GM12878 (cell line): ENCODE measurements around the gene MRPL34. TPM values are rescaled to one million over a fixed set of nuclear protein-coding genes. Genes with fewer than 3 reads are reported as not detected.

Source experiments
- CBX3 ChIP-seq: fragments of 200-600 bp; sonication (generic); IDR thresholded peaks from 2 replicates; pipeline ENCODE4 v1.6.1; 2016; ENCODE audit warnings: low read depth, borderline replicate concordance
- CBX5 ChIP-seq: sonication (generic); IDR thresholded peaks from 2 replicates; pipeline ENCODE4 v1.6.1; 2016; ENCODE audit warnings: low read depth, moderate library complexity, mild to moderate bottlenecking, inconsistent platforms
- EGR1 ChIP-seq, 2 experiments: IDR thresholded peaks; 1 replicate in 1 of 2; 2 replicates in 1 of 2; pipeline ENCODE4 v1.6.1; 2011 to 2012; ENCODE audit warnings: low read depth in 2 of 2, low read length in 2 of 2, borderline replicate concordance in 1 of 2, mild to moderate bottlenecking in 1 of 2, moderate library complexity in 1 of 2
- GATAD2B ChIP-seq: fragments of 450-650 bp; conservative IDR thresholded peaks from 2 replicates; pipeline ENCODE4 v1.6.1; 2017; ENCODE audit warnings: low read depth, mild to moderate bottlenecking, moderate library complexity
- IKZF1 ChIP-seq: fragments of 450-650 bp; conservative IDR thresholded peaks from 2 replicates; pipeline ENCODE4 v1.6.1; 2017; ENCODE audit warnings: antibody characterized with exemption, mild to moderate bottlenecking
- JUNB ChIP-seq: IDR thresholded peaks from 2 replicates; pipeline ENCODE4 v1.6.1; 2016; ENCODE audit warnings: antibody characterized with exemption, mild to moderate bottlenecking
- MTA2 ChIP-seq: fragments of 450-650 bp; IDR thresholded peaks from 2 replicates; pipeline ENCODE4 v1.6.1; 2016; ENCODE audit warnings: low read depth, mild to moderate bottlenecking, moderate library complexity
- MYC ChIP-seq: IDR thresholded peaks from 2 replicates; pipeline ENCODE4 v1.6.1; 2011; ENCODE audit warnings: mild to moderate bottlenecking, low read length, moderate library complexity, inconsistent platforms; ENCODE audit not compliant: insufficient read depth, insufficient replicate concordance, insufficient read length, severe bottlenecking
- NBN ChIP-seq: fragments of 450-650 bp; IDR thresholded peaks from 2 replicates; pipeline ENCODE4 v1.6.1; 2016
- SIX5 ChIP-seq: IDR thresholded peaks from 2 replicates; pipeline ENCODE4 v1.6.1; 2011; ENCODE audit warnings: mild to moderate bottlenecking, low read depth, low read length, moderate library complexity; ENCODE audit not compliant: severe bottlenecking
- SREBF2 ChIP-seq: IDR thresholded peaks from 2 replicates; pipeline ENCODE4 v1.6.1; 2012; ENCODE audit warnings: mild to moderate bottlenecking, low read length
- STAT1 ChIP-seq: fragments of 450-650 bp; conservative IDR thresholded peaks from 2 replicates; pipeline ENCODE4 v1.6.1; 2014; ENCODE audit warnings: antibody characterized with exemption, mild to moderate bottlenecking
- ZZZ3 ChIP-seq: IDR thresholded peaks from 2 replicates; pipeline ENCODE4 v1.6.1; 2011; ENCODE audit warnings: low read depth; ENCODE audit not compliant: control insufficient read depth, insufficient read length
- polyA plus RNA-seq, 11 experiments: library from polyadenylated mRNA; depleted of rRNA in 4 of 11; unstranded in 6 of 11; stranded (reverse) in 5 of 11; fragments of >200 nt; fragmentation: Nextera tagmentation in 4 of 11; fragmentation: Illumina TruSeq in 1 of 11; extraction: Ambion mirVana in 4 of 11; extraction: Trizol in 1 of 11; gene quantifications; 1 replicate in 1 of 11; 2 replicates in 10 of 11; pipeline versions ENCODE4 v1.2.1 to v1.2.3, GENCODE V29; 2011 to 2016; ENCODE audit warnings: inconsistent platforms in 2 of 11, missing spikeins in 2 of 11, low read depth in 1 of 11
- total RNA-seq, 4 experiments: library from RNA; depleted of rRNA in 3 of 4; stranded (reverse); fragments of >200 nt in 3 of 4; fragmentation: Illumina TruSeq in 1 of 4; extraction: Trizol in 1 of 4; gene quantifications; 2 replicates each; pipeline versions ENCODE4 v1.2.1 to v1.2.3, GENCODE V29; 2013 to 2021
- TF ChIP-seq, protein P1 (sequence below): fragments of 450-650 bp; IDR thresholded peaks from 2 replicates; pipeline ENCODE4 v1.6.1; 2017; ENCODE audit warnings: mild to moderate bottlenecking, low read depth, inconsistent platforms; ENCODE audit not compliant: poor library complexity, severe bottlenecking
- TF ChIP-seq, protein P2 (sequence below): fragments of 450-650 bp; IDR thresholded peaks from 2 replicates; pipeline ENCODE4 v1.6.1; 2018; ENCODE audit warnings: borderline replicate concordance, mild to moderate bottlenecking; ENCODE audit not compliant: partially characterized antibody
- TF ChIP-seq, protein P3 (sequence below): fragments of 450-650 bp; IDR thresholded peaks from 2 replicates; pipeline ENCODE4 v1.6.1; 2014; ENCODE audit warnings: mild to moderate bottlenecking
- TF ChIP-seq, protein P4 (sequence below): IDR thresholded peaks from 2 replicates; pipeline ENCODE4 v1.6.1; 2011; ENCODE audit warnings: low read depth, mild to moderate bottlenecking, low read length, moderate library complexity, borderline replicate concordance; ENCODE audit errors: extremely low read depth
- TF ChIP-seq, protein P5 (sequence below): IDR thresholded peaks from 2 replicates; pipeline ENCODE4 v1.6.1; 2011; ENCODE audit warnings: low read depth, low read length, improper control_type of control experiment, borderline replicate concordance
- TF ChIP-seq, protein P6 (sequence below): fragments of 450-650 bp; IDR thresholded peaks from 2 replicates; pipeline ENCODE4 v1.6.1; 2016; ENCODE audit warnings: mild to moderate bottlenecking

The MRPL34 gene
- total and polyA plus RNA-seq, 10 of the 15 experiments (the other 5 are each of a cell fraction or from before 2014, with no cell fraction given), result 8.6 to 198 (median 78.6) TPM

DNA sequence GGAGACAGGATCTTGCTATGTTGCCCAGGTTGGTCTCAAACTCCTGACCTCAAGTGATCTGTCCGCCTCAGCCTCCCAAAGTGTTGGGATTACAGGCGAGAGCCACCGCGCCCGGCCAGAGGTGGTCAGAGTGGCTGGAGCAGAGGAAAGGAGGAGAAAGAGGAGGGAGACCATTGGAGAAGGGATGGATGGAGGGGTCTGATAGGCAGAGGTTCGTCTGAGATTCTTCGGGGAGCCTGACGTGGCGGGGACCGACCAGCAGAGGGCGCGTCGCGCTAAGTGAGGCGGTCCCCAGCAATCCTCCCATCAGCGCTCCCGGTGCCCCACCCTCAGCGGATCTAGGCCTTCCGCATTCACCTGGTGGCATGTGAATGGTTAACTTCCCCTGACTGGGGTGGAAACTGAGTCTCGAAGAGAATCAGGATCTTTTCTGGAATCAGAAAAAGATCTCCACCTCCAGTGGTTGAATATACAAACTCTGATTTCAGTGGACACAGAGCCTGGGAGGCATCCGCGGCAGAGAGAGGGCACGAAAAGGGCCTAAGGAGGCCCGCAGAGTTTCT is 40.5 kb downstream of the MRPL34 start (continued):
- TF ChIP-seq, protein P1, sequence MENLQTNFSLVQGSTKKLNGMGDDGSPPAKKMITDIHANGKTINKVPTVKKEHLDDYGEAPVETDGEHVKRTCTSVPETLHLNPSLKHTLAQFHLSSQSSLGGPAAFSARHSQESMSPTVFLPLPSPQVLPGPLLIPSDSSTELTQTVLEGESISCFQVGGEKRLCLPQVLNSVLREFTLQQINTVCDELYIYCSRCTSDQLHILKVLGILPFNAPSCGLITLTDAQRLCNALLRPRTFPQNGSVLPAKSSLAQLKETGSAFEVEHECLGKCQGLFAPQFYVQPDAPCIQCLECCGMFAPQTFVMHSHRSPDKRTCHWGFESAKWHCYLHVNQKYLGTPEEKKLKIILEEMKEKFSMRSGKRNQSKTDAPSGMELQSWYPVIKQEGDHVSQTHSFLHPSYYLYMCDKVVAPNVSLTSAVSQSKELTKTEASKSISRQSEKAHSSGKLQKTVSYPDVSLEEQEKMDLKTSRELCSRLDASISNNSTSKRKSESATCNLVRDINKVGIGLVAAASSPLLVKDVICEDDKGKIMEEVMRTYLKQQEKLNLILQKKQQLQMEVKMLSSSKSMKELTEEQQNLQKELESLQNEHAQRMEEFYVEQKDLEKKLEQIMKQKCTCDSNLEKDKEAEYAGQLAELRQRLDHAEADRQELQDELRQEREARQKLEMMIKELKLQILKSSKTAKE, result no peak
- TF ChIP-seq SREBF2 (no peak), NBN (0 out of 2 replicates have a peak, but pooled peaks have one; percentile 42), SIX5 (no peak), STAT1 (0 out of 2 replicates have a peak, but pooled peaks have one; percentile 34), JUNB (no peak), ZZZ3 (no peak), MTA2 (no peak), IKZF1 (peak; percentile 39), CBX3 (no peak), MYC (no peak), GATAD2B (peak; percentile 42; the same call in 1 of the 2 replicates), EGR1 (IDR thresholded peaks at IDR 0.05; ENCODE audit: borderline replicate concordance in 1 of 2, low read depth in 2 of 2, low read length in 2 of 2) (no peak), CBX5 (no peak)
- TF ChIP-seq, protein P2, sequence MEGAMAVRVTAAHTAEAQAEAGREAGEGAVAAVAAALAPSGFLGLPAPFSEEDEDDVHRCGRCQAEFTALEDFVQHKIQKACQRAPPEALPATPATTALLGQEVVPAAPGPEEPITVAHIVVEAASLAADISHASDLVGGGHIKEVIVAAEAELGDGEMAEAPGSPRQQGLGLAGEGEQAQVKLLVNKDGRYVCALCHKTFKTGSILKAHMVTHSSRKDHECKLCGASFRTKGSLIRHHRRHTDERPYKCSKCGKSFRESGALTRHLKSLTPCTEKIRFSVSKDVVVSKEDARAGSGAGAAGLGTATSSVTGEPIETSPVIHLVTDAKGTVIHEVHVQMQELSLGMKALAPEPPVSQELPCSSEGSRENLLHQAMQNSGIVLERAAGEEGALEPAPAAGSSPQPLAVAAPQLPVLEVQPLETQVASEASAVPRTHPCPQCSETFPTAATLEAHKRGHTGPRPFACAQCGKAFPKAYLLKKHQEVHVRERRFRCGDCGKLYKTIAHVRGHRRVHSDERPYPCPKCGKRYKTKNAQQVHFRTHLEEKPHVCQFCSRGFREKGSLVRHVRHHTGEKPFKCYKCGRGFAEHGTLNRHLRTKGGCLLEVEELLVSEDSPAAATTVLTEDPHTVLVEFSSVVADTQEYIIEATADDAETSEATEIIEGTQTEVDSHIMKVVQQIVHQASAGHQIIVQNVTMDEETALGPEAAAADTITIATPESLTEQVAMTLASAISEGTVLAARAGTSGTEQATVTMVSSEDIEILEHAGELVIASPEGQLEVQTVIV, result no peak
- TF ChIP-seq, protein P3, sequence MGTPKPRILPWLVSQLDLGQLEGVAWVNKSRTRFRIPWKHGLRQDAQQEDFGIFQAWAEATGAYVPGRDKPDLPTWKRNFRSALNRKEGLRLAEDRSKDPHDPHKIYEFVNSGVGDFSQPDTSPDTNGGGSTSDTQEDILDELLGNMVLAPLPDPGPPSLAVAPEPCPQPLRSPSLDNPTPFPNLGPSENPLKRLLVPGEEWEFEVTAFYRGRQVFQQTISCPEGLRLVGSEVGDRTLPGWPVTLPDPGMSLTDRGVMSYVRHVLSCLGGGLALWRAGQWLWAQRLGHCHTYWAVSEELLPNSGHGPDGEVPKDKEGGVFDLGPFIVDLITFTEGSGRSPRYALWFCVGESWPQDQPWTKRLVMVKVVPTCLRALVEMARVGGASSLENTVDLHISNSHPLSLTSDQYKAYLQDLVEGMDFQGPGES, result no peak
- TF ChIP-seq, protein P4, sequence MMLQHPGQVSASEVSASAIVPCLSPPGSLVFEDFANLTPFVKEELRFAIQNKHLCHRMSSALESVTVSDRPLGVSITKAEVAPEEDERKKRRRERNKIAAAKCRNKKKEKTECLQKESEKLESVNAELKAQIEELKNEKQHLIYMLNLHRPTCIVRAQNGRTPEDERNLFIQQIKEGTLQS, result no peak
- TF ChIP-seq, protein P5, sequence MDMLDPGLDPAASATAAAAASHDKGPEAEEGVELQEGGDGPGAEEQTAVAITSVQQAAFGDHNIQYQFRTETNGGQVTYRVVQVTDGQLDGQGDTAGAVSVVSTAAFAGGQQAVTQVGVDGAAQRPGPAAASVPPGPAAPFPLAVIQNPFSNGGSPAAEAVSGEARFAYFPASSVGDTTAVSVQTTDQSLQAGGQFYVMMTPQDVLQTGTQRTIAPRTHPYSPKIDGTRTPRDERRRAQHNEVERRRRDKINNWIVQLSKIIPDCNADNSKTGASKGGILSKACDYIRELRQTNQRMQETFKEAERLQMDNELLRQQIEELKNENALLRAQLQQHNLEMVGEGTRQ, result no peak
- TF ChIP-seq, protein P6, sequence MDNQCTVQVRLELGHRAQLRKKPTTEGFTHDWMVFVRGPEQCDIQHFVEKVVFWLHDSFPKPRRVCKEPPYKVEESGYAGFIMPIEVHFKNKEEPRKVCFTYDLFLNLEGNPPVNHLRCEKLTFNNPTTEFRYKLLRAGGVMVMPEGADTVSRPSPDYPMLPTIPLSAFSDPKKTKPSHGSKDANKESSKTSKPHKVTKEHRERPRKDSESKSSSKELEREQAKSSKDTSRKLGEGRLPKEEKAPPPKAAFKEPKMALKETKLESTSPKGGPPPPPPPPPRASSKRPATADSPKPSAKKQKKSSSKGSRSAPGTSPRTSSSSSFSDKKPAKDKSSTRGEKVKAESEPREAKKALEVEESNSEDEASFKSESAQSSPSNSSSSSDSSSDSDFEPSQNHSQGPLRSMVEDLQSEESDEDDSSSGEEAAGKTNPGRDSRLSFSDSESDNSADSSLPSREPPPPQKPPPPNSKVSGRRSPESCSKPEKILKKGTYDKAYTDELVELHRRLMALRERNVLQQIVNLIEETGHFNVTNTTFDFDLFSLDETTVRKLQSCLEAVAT, result 0 out of 2 replicates have a peak, but pooled peaks have one; percentile 62
